Stimulated activated memory B cell treated with anti-CD40 and anti-IgM and Interleukin-4, amounts not matched to agents 10 μg/mL and 1 μg/mL and 100 μg/mL, for 72 hours (primary cell): Measurements from ENCODE around the gene ANKFY1.
A peak's percentile ranks its signal among the peaks of the same experiment; 100 is the strongest.

Experiments
- ATAC-seq: fragments of 150-1000 bp; cut with Tn5 transposase; 2 replicates; pipeline ENCODE4 v1.10.0; 2021
- H3K27ac Mint-ChIP-seq: one replicate; pipeline ENCODE4 v1.8.0; 2022; ENCODE audit warnings: mild to moderate bottlenecking, mixed read lengths
- H3K27me3 Mint-ChIP-seq: one replicate; pipeline ENCODE4 v1.8.0; 2022; ENCODE audit warnings: mixed read lengths
- H3K36me3 Mint-ChIP-seq: one replicate; pipeline ENCODE4 v1.8.0; 2022; ENCODE audit warnings: mixed read lengths
- H3K4me1 Mint-ChIP-seq: one replicate; pipeline ENCODE4 v1.8.0; 2022; ENCODE audit warnings: mixed read lengths
- H3K4me3 Mint-ChIP-seq: one replicate; pipeline ENCODE4 v1.8.0; 2022; ENCODE audit warnings: mild to moderate bottlenecking, moderate library complexity, mixed read lengths
- H3K9me3 Mint-ChIP-seq: one replicate; pipeline ENCODE4 v1.8.0; 2022; ENCODE audit warnings: mixed read lengths

The ANKFY1 gene

DNA sequence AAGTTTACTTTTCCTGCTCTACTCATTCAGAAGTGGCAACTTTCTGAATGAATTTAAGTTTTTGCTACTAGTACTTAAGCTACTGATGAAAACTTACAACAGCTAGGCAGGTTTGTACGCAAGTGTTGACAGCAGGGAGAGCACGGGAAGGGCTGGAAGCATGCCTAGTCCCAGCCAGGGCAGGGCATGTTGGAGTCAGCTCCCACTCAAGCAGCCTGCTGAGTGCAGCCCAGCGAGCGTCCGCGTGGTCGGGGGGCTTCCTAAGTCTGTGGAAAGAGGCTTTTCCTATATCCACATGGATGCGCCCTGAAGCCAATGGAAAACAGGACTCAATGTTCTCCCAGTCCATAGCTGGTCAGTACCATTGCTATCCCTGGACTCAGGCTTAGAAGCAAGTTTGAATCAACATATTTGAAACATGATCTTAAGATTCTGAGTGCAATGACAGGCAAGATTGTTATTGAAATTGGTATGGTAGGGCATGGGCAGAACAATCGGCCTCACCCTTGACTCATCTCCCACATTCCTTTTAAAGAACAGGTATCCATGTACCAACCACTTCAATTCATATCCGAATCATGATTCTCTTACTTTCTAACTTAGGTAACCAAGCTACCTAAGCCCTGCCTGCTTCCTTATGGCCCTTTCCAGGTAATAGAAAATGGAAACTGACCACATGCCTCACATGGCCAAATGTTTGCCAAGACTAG, 98.3 kb downstream of the ANKFY1 start:
- H3K4me3 Mint-ChIP-seq: no peak overlapping the region
- ATAC-seq: no peak
- no peaks in the 10 kb centered on the region for H3K9me3 Mint-ChIP-seq
- peaks cover 52% of the 10 kb centered on the region for H3K36me3 Mint-ChIP-seq
- H3K4me1 Mint-ChIP-seq: peaks cover 10% of the 10 kb centered on the region
- H3K27ac Mint-ChIP-seq: no peak overlapping the region
- no peaks in the 10 kb centered on the region for H3K27me3 Mint-ChIP-seq

DNA sequence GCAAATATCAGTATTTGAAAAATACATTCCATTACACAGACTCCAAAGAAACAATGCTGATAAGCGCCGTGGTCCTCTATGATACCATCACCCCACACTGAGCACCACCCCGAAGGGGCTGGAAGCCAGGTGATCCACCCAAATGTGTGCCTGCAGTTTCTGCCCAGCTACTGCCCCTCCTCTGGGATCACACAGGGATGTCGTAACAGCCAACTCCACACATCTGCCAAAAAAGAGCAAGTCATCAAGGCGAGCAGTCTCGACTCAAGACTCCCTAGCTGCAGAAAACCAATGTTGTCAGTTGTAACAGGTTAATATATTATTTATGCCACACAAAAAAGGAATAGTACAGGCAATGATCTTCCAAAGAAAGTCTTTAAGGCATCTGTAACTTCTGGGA, 99.8 kb downstream of the ANKFY1 start:
- Mint-ChIP-seq H3K27me3 (no peaks in the 10 kb centered on the region), H3K9me3 (no peaks in the 10 kb centered on the region), H3K27ac (no peak overlapping the region), H3K4me1 (peaks cover 10% of the 10 kb centered on the region), H3K36me3 (peaks cover 52% of the 10 kb centered on the region), H3K4me3 (no peak overlapping the region)
- no peak for ATAC-seq

DNA sequence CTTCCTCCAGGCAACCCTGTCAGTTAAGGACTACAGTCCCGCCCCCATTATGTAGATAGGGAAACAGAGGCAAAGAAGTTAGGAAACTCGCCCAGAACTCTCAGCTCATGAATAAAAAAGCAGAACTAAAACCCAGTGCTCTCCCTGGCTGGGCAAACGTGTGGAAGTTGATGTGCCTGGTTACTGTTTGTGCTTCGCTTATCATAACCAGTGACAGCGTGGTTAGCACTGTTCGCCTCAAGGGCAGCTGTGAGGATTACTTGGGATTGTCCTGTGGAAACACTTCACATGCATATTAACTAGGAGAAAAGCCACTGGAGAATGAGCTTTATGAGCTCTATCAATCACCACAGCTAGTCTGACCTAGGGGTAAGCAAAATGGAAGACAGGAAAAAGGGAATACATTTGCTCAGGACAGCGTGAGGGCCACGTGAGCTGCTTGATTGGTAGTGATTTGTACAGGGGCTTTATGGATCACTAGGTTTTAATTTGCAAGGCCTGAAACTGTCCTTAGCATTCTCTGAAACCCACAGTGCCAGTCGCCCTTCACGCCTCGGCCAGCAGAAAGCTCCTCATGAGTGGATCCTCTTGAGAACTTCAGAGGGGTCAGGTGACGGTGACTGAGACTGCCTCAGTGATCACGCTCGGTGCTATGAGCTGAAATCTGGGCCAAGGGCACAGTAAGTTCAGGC, 100.9 kb downstream of the ANKFY1 start:
- Mint-ChIP-seq H3K27ac (peak overlapping the region; percentile 30), H3K4me1 (peaks cover 10% of the 10 kb centered on the region), H3K27me3 (no peaks in the 10 kb centered on the region), H3K9me3 (no peaks in the 10 kb centered on the region), H3K4me3 (no peak overlapping the region), H3K36me3 (peaks cover 56% of the 10 kb centered on the region)
- peak; percentile 59 for ATAC-seq

DNA sequence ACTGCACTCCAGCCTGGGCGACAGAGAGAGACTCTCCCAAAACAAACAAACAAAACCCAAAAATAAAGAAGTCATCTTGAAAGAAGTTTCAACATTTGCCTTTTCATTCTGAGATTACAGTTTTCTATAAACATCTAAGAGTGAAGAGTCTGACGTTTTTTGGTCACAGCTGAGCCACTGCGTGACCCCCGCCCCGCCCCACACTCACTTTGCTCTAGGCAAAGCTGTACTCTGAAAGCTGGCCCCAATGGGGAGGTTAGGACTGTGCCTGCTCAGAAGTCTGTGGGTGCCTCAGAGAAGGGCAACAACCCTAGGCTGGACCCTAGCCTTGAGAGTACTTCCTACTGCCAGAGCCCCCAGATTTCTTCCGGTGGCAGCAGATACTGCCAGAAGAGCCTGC, 101.5 kb downstream of the ANKFY1 start:
- Mint-ChIP-seq H3K9me3 (no peaks in the 10 kb centered on the region), H3K36me3 (peaks cover 53% of the 10 kb centered on the region), H3K4me1 (peaks cover 10% of the 10 kb centered on the region), H3K27me3 (no peaks in the 10 kb centered on the region), H3K4me3 (no peak overlapping the region), H3K27ac (peak overlapping the region; percentile 30)
- ATAC-seq: no peak

DNA sequence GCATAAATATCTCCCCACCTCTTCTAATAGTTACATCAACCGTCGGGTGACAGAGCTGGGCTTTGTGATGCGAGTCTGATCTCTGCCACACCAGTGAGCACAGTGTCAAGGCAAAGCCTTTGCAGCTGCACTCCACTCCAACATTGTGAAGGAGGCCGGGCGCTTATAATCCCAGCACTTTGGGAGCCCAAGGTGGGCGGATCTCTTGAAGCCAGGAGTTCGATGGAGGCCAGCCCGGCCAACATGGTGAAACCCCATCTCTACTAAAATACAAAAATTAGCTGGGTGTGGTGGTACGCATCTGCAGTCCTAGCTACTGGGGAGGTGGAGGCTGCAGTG, 101.8 kb downstream of the ANKFY1 start:
- no peak for ATAC-seq
- Mint-ChIP-seq H3K9me3 (no peaks in the 10 kb centered on the region), H3K27me3 (no peaks in the 10 kb centered on the region), H3K27ac (peak overlapping the region; percentile 30), H3K4me3 (no peak overlapping the region), H3K36me3 (peaks cover 50% of the 10 kb centered on the region), H3K4me1 (peaks cover 10% of the 10 kb centered on the region)

DNA sequence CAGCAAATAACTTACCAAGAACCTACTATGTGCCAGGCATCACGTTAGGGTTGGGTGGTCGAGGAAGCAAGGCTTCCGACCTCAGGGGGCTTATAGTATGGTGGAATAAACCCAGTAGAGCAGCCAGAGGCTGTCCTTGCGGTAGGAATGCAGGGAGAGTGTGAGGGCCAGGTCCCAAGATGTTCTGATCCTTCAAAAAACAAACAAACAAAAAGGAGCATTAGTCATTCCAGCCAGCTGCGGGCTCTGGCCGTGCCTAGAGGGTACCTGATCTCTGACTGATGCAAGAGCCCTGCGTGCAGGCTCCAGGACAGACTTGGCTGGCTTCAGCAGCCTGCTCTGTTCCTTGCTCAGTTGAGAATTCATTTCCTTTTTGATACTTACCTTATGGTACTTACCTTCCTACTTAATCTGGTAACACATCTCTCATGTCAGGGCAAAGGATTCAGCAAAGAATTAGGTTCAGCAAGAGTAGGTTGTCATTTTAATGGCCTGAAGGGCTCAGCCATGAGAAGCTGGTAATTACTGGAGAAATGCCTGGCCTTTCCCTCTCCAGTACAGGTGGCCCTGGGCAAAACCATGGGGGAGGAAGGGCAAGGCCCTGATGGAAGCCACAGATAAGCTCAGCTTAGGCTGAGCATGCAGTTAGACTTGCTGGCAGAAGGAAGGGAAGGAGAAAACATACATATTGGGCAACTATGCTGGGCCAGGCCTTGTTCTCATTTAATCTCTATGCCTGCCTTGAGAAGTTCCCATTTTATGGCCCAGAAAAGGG, 102.4 kb downstream of the ANKFY1 start:
- Mint-ChIP-seq H3K36me3 (peaks cover 45% of the 10 kb centered on the region), H3K27me3 (no peaks in the 10 kb centered on the region), H3K9me3 (no peaks in the 10 kb centered on the region), H3K27ac (no peak overlapping the region), H3K4me1 (peaks cover 10% of the 10 kb centered on the region), H3K4me3 (no peak overlapping the region)
- ATAC-seq: no peak

DNA sequence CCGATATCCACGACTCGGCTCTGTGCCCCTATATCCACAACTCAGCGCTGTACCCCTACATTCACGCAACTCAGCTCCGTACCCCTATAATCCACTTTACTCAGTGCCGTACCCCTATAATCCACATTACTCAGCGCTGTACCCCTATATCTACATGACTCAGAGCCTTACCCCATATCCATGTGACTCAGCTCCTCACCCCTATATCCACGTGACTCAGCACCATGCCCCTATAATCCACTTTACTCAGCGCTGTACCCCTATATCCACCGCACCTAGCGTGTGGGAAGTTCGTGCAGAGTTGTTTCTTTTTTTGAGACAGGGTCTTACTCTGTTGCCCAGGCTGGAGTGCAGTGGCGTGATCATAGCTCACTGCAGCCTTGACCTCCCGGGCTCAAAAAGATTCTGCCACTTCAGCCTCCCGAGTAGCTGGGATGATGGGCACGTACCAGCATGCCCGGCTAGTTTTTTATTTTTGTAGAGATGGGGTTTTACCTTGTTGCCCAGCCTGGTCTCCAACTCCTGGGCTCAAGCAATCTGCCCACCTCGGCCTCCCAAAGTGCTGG, 103.4 kb downstream of the ANKFY1 start:
- no peak for ATAC-seq
- Mint-ChIP-seq H3K9me3 (no peaks in the 10 kb centered on the region), H3K4me3 (no peak overlapping the region)

DNA sequence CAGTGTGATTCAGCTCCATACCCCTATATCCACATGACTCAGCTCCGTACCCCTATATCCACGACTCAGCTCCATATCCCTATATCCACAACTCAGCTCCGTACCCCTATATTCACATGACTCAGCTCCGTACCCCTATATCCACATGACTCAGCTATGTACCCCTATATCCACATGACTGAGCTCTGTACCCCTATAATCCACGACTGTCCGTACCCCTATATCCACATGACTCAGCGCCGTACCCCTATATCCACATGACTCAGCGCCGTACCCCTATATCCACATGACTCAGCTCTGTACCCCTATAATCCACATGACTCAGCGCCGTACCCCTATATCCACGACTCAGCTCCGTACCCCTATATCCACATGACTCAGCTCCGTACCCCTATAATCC, 104.0 kb downstream of the ANKFY1 start:
- Mint-ChIP-seq H3K4me3 (no peak overlapping the region), H3K27me3 (no peaks in the 10 kb centered on the region)
- ATAC-seq: no peak

More for the DNA sequence above, 103.4 kb downstream of the ANKFY1 start:
- Mint-ChIP-seq H3K27ac (no peak overlapping the region), H3K36me3 (peaks cover 39% of the 10 kb centered on the region), H3K27me3 (no peaks in the 10 kb centered on the region), H3K4me1 (peaks cover 10% of the 10 kb centered on the region)

DNA sequence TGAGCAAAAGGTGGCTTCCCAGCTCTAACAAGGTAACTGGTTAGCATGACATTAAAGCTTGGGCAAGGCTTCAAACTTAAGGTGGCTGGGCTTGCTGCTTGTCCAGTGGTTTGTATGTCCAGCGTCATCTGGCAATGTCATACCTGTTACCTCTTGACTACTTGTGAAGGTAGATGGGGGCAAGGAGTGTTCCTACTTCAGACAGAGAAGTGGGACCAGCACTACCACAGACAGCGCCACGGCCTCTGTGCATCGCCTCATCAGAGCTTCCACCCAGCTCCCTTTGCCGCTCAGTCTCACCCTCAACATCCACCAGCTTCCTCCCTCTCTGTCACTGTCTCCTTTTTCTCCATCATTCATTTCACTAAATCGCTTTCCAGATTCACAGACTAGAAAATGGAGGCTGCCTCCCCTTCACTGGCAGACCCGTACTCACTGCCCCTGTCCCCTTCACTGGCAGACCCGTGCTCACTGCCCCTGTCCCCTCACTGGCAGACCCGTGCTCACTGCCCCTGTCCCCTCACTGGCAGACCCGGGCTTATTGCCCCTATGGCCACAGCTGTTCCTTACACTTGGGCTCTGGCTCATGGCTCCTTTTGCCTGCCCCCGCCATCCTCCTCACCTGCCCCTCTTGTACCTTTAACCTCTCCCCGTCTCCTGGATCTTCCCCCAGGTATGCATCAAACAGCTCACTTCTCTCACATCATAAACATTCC, 106.0 kb downstream of the ANKFY1 start:
- Mint-ChIP-seq H3K27me3 (no peaks in the 10 kb centered on the region), H3K27ac (no peak overlapping the region), H3K36me3 (peaks cover 37% of the 10 kb centered on the region), H3K9me3 (no peaks in the 10 kb centered on the region), H3K4me3 (no peak overlapping the region), H3K4me1 (peaks cover 5% of the 10 kb centered on the region)
- no peak for ATAC-seq

More for the DNA sequence above, 104.0 kb downstream of the ANKFY1 start:
- peaks cover 10% of the 10 kb centered on the region for H3K4me1 Mint-ChIP-seq
- H3K36me3 Mint-ChIP-seq: peaks cover 38% of the 10 kb centered on the region
- H3K9me3 Mint-ChIP-seq: no peaks in the 10 kb centered on the region
- no peak overlapping the region for H3K27ac Mint-ChIP-seq

DNA sequence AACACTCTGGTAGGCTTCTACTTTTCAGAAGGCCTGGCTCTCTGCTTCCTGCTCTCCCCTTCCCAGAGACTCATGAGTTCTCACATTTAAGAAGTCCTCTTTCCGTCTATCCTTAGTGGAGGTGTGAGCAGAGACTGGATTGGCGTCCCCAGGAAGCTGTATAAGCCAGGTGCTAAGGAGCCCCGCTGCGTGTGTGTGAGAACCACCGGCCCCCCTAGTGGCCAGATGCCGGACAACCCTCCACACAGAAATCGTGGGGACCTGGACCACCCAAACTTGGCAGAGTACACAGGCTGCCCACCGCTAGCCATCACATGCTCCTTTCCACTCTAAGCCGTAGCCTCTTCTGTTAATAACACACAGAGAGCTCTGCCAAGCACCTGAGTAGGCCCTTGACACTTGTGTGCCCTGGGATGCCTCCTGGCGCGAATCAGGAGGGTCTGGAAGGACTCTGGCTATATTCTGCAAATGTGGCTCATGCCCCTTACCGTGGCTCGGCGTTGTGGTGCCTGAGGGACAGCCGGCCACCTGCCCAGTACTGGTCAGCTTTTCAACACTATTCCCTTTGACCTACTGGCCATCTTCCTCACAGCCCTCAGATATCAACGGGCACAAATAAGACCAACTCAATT, 106.9 kb downstream of the ANKFY1 start:
- Mint-ChIP-seq H3K27ac (no peak overlapping the region), H3K36me3 (peaks cover 37% of the 10 kb centered on the region)
- ATAC-seq: no peak

DNA sequence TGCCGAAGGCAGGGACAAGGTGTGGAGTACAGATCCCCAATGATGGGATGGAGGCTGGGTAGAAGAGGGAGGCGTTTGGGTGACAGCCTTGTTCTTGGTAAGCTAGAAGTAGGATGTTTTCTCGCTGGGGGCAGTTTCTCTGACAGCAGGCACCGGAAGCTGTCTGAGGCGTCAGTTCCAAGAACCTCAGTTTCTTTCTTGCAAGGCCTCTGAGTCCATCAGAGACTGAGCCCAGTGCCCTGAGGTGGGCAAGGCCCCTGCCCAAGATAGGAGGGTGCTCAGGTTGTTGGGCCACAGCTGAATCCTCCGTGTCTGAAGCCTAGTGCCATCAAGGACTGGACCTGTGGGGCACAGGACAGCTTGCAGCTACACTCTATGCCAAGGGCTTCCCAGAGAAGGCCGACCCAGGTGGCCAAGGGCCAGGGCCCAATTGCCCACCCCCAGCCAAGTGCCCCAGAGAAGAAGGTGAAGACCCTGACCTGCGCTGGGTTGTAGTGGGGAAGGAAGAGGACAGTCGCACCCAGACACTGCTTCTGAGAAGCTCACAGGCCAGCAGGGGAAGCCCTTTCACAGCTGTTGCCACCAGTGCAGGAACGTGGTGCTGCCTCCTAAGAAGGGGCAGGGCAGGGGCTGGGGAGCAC, 107.7 kb downstream of the ANKFY1 start:
- H3K27ac Mint-ChIP-seq: no peak overlapping the region
- H3K4me1 Mint-ChIP-seq: no peaks in the 10 kb centered on the region
- H3K36me3 Mint-ChIP-seq: peaks cover 40% of the 10 kb centered on the region
- no peaks in the 10 kb centered on the region for H3K9me3 Mint-ChIP-seq
- H3K4me3 Mint-ChIP-seq: no peak overlapping the region
- no peak for ATAC-seq
- H3K27me3 Mint-ChIP-seq: no peaks in the 10 kb centered on the region

More for the DNA sequence above, 106.9 kb downstream of the ANKFY1 start:
- Mint-ChIP-seq H3K27me3 (no peaks in the 10 kb centered on the region), H3K9me3 (no peaks in the 10 kb centered on the region), H3K4me1 (no peaks in the 10 kb centered on the region), H3K4me3 (no peak overlapping the region)

DNA sequence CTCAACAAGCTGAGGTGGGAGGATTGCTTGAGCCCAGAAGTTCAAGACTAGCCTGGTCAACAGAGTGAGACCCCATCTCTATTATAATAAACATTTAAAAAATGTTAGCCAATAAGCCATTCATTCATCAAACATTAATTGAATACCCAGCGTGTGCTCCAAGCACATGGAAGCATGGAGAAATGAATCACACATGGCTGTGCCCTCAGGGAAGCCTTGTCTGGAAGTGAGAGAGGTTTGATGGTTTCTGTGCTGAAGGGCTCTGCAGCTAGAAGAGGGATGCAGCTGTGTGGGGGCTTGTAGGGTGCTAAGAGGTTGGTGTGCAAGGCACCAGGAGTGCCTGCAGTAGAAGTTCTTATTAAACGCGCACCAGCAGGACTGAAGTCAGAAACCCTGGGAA, 109.6 kb downstream of the ANKFY1 start:
- Mint-ChIP-seq H3K9me3 (no peaks in the 10 kb centered on the region), H3K27me3 (no peaks in the 10 kb centered on the region), H3K27ac (no peak overlapping the region), H3K4me1 (no peaks in the 10 kb centered on the region), H3K4me3 (no peak overlapping the region), H3K36me3 (peaks cover 32% of the 10 kb centered on the region)
- ATAC-seq: no peak

DNA sequence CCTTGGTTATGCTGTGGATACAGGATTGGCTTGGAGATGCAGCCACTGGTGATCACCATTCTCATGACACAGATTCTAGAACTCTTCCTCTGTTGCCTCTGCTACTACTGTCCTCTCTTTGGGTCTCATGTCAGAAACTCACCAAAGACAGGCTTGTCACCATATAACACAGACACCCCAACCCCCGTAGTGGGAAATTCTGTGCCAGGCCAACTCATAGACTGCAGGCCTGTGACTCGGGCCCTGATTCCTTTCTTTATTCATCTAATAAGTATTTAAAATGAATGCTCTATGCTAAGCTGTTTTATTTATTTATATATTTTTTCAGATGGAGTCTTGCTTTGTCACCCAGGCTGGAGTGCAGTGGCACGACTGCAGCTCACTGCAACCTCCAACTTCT, 111.3 kb downstream of the ANKFY1 start:
- no peaks in the 10 kb centered on the region for H3K9me3 Mint-ChIP-seq
- H3K27ac Mint-ChIP-seq: no peak overlapping the region

DNA sequence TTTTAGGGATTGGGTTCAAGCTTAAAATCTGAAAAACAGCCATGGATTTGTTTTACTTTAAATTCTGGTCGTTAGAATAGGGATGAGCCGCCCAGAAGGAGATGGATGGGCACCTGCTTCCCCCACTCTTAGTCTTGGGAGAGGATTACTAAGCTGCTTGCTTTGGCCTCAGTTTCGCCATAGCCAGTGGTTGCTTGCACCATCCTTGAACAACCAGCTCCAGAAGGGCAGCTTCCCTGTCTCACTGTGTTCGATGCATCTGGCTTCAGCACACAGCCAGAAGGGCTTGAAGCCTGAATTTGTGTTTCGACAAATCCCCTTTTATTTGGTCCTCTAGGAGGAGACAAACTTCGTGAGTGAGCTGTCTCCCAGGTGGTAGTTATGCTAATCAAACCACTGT, 113.7 kb downstream of the ANKFY1 start:
- Mint-ChIP-seq H3K4me3 (no peak overlapping the region), H3K27ac (no peak overlapping the region), H3K27me3 (no peaks in the 10 kb centered on the region), H3K9me3 (no peaks in the 10 kb centered on the region), H3K4me1 (no peaks in the 10 kb centered on the region), H3K36me3 (peaks cover 16% of the 10 kb centered on the region)
- ATAC-seq: no peak

More for the DNA sequence above, 111.3 kb downstream of the ANKFY1 start:
- ATAC-seq: no peak
- Mint-ChIP-seq H3K4me1 (no peaks in the 10 kb centered on the region), H3K27me3 (no peaks in the 10 kb centered on the region), H3K36me3 (peaks cover 16% of the 10 kb centered on the region), H3K4me3 (no peak overlapping the region)
